ENCODE measurements around the gene OSBPL2. TPM values are rescaled to one million over a fixed set of nuclear protein-coding genes. Genes with fewer than 3 reads are reported as not detected.
A peak's percentile ranks its signal among the peaks of the same experiment; 100 is the strongest.

The OSBPL2 gene
- total RNA-seq, 1 experiment from 2014 or later: 41.4 TPM

DNA sequence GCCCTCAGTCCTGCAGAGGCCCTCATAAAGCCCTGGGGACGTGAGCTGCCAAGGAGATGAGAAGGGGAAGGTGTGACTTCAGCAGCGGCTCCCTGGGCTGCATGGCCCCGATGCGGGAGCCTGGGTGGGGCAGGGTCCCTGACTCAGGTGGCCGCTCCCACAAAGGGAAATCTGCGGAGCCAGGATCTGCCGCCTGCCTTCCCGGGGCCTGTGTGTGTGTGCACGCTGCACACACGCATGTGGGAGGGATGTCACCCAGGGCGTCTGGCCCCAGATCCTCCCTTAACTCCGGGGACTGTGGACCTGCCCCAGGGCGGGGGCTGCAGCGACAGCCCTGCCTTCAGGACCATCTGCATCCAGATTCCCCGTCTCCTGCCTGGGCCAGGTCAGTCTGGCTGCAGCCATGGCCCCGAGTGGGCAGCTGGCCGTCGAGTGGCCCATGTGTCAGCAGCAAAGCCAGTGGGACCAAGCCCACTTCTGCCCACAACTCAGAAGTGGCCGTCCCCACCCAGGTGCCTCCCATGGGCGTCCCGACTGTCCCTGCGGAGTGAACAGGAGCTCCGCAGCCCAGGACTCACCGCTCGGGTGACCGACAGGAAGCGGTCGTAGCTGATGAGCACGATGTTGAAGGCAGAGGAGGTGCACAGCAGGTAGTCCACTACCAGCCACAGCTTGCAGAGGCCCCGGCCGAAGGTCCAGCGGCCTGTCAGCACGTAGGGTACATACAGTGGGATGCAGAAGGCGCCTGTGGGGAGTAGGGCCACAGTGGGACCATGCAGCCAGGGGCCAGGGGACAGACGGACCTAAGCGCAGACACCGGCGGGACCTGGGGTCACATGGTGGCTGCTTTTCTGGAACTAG lies 20.2 kb upstream of the OSBPL2 start:
- CTCF ChIA-PET: no interaction called here
- no peak overlapping the region for H3K4me3 ChIP-seq (ENCODE audit: low read depth in 2 of 2, low read length in 2 of 2)
- DNase-seq (ENCODE audit: low read depth, low spot score) (no peak), ATAC-seq (no peak)
- TF ChIP-seq, protein P1, sequence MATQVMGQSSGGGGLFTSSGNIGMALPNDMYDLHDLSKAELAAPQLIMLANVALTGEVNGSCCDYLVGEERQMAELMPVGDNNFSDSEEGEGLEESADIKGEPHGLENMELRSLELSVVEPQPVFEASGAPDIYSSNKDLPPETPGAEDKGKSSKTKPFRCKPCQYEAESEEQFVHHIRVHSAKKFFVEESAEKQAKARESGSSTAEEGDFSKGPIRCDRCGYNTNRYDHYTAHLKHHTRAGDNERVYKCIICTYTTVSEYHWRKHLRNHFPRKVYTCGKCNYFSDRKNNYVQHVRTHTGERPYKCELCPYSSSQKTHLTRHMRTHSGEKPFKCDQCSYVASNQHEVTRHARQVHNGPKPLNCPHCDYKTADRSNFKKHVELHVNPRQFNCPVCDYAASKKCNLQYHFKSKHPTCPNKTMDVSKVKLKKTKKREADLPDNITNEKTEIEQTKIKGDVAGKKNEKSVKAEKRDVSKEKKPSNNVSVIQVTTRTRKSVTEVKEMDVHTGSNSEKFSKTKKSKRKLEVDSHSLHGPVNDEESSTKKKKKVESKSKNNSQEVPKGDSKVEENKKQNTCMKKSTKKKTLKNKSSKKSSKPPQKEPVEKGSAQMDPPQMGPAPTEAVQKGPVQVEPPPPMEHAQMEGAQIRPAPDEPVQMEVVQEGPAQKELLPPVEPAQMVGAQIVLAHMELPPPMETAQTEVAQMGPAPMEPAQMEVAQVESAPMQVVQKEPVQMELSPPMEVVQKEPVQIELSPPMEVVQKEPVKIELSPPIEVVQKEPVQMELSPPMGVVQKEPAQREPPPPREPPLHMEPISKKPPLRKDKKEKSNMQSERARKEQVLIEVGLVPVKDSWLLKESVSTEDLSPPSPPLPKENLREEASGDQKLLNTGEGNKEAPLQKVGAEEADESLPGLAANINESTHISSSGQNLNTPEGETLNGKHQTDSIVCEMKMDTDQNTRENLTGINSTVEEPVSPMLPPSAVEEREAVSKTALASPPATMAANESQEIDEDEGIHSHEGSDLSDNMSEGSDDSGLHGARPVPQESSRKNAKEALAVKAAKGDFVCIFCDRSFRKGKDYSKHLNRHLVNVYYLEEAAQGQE (IDR thresholded peaks at IDR 0.05; ENCODE audit: insufficient read depth in 1 of 2, low read depth in 2 of 2, low read length in 1 of 2): 0 out of 4 replicates have a peak, but pooled peaks of 1 of the 2 experiments have one; percentile 1
- no peak for TF ChIP-seq SIN3A (IDR thresholded peaks at IDR 0.05; ENCODE audit: borderline replicate concordance, insufficient read depth, low read depth, low read length)
- intact Hi-C loops (cut with micrococcal nuclease; ENCODE audit: unreplicated experiment): no loop called here
- H3K4me1 ChIP-seq (ENCODE audit: control insufficient read depth, insufficient read depth, low read length): peaks cover 4% of the 10 kb centered on the region; the same call in 1 of the 2 replicates
- H3K27ac ChIP-seq (ENCODE audit: low read length): no peak overlapping the region
- no TSS peak for BruUV-seq (replicated peaks)
- H3K9me3 ChIP-seq (ENCODE audit: control insufficient read depth, insufficient read depth, low read depth, low read length): no peaks in the 10 kb centered on the region
- no peaks in the 10 kb centered on the region for H3K36me3 ChIP-seq (ENCODE audit: control insufficient read depth, insufficient read depth, low read length)
- no peaks in the 10 kb centered on the region; the same call in 1 of the 2 replicates for H3K27me3 ChIP-seq (ENCODE audit: control insufficient read depth, insufficient read depth, low read length)
- in situ Hi-C loops (cut with HindIII; ENCODE audit: low pct_unique_long_range_greater_than_20kb, low sequenced_read_pairs): no loop called here
- POLR2A ChIA-PET: no interaction called here

DNA sequence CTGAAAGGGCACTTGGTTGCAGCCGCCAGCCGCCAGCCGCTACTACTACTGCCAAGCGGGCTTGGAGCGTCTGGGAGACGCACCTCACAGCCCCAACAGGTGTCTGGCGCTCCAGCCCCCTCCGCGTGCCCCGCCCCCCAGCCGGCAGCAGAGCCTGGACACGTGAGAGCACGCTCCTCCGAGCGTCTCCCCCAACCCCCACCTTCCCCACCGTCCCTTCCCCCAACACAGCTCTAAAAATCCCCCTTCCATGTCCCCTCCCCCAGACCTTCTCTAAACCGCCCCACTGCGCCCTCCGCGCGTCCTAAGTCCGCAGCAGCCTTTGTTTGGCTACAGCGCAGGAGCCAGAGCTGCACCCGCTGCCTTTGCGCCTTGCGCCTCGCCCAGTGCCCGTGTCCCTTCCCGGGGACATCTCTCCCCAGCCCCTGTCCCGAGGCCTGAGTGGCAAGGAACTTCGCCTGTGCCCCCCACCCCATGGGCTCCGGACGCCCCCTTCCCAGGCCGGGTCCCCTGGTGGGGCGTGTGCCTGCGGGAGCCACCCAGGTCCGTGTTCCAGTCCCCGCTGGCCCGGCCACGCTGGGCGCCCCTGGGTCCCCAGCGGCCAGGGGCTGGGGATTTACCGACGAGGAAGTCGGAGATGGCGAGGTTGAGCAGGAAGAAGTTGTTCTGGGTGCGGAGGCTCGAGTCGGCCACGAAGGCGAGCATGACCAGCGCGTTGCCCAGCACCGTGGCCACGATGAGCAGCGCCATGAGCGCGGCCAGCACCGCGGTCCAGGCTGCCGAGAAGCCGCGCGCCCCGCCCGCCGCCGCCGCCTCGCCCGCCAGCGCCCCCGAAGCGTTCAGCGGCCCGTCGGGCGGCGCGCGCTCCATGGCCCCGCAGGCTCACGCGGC lies 19.0 kb upstream of the OSBPL2 start:
- CTCF ChIA-PET: no interaction called here
- no peak for DNase-seq (ENCODE audit: low read depth, low spot score)
- ATAC-seq: peak; percentile 38

More for the DNA sequence above, 19.0 kb upstream of the OSBPL2 start:
- in situ Hi-C loops (cut with HindIII; ENCODE audit: low pct_unique_long_range_greater_than_20kb, low sequenced_read_pairs): no loop called here
- Histone ChIP-seq H3K9me3 (ENCODE audit: control insufficient read depth, insufficient read depth, low read depth, low read length) (no peaks in the 10 kb centered on the region), H3K27me3 (ENCODE audit: control insufficient read depth, insufficient read depth, low read length) (no peaks in the 10 kb centered on the region; the same call in 1 of the 2 replicates), H3K27ac (ENCODE audit: low read length) (no peak overlapping the region), H3K4me1 (ENCODE audit: control insufficient read depth, insufficient read depth, low read length) (no peaks in the 10 kb centered on the region; the same call in 1 of the 2 replicates), H3K36me3 (ENCODE audit: control insufficient read depth, insufficient read depth, low read length) (no peaks in the 10 kb centered on the region), H3K4me3 (ENCODE audit: low read depth in 2 of 2, low read length in 2 of 2) (peak overlapping the region; percentile 27 to 33)
- intact Hi-C loops (cut with micrococcal nuclease; ENCODE audit: unreplicated experiment): no loop called here
- TF ChIP-seq, protein P1 (IDR thresholded peaks at IDR 0.05; ENCODE audit: insufficient read depth in 1 of 2, low read depth in 2 of 2, low read length in 1 of 2): 0 out of 4 replicates have a peak, but pooled peaks of 1 of the 2 experiments have one; percentile 70
- TF ChIP-seq SIN3A (IDR thresholded peaks at IDR 0.05; ENCODE audit: borderline replicate concordance, insufficient read depth, low read depth, low read length): no peak
- no TSS peak for BruUV-seq (replicated peaks)
- POLR2A ChIA-PET: no interaction called here
